ENCODE data around the gene MAPK4.

DNA sequence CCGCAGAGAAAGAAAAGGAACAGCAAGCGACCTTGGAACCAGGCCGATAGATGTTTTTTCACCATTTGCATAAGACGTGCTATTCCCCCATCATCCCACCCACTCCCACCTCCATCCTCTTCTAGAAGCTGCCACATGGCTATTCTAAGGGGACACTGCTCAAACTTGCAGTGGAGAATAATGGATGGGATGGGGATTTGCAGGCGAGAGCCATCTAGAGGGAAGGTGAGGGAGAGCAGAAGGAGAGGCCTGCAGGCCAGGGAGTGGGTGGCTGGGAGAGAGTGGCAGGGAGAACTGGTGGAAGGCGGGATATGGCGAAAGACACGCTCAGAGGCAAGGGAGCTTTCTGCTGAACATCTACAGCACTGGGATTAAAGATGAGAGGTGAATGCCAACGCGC is 84.9 kb downstream of the MAPK4 start:
- TF ChIP-seq ZNF510 (tag by site-specific recombination; IDR thresholded peaks at IDR 0.05; ENCODE audit: insufficient replicate concordance) = no peak
- TF ChIP-seq, protein P1, sequence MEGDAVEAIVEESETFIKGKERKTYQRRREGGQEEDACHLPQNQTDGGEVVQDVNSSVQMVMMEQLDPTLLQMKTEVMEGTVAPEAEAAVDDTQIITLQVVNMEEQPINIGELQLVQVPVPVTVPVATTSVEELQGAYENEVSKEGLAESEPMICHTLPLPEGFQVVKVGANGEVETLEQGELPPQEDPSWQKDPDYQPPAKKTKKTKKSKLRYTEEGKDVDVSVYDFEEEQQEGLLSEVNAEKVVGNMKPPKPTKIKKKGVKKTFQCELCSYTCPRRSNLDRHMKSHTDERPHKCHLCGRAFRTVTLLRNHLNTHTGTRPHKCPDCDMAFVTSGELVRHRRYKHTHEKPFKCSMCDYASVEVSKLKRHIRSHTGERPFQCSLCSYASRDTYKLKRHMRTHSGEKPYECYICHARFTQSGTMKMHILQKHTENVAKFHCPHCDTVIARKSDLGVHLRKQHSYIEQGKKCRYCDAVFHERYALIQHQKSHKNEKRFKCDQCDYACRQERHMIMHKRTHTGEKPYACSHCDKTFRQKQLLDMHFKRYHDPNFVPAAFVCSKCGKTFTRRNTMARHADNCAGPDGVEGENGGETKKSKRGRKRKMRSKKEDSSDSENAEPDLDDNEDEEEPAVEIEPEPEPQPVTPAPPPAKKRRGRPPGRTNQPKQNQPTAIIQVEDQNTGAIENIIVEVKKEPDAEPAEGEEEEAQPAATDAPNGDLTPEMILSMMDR (tag by site-specific recombination; IDR thresholded peaks at IDR 0.05) = peak; percentile 64
- TF ChIP-seq ZNF302 (tag by site-specific recombination; IDR thresholded peaks at IDR 0.05; ENCODE audit: low read depth) = no peak
- TF ChIP-seq, protein P2, sequence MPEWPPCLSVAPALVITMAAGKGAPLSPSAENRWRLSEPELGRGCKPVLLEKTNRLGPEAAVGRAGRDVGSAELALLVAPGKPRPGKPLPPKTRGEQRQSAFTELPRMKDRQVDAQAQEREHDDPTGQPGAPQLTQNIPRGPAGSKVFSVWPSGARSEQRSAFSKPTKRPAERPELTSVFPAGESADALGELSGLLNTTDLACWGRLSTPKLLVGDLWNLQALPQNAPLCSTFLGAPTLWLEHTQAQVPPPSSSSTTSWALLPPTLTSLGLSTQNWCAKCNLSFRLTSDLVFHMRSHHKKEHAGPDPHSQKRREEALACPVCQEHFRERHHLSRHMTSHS (tag by site-specific recombination; IDR thresholded peaks at IDR 0.05) = no peak
- TF ChIP-seq ZFP37 (tag by site-specific recombination; IDR thresholded peaks at IDR 0.05) = no peak
- TF ChIP-seq, protein P3, sequence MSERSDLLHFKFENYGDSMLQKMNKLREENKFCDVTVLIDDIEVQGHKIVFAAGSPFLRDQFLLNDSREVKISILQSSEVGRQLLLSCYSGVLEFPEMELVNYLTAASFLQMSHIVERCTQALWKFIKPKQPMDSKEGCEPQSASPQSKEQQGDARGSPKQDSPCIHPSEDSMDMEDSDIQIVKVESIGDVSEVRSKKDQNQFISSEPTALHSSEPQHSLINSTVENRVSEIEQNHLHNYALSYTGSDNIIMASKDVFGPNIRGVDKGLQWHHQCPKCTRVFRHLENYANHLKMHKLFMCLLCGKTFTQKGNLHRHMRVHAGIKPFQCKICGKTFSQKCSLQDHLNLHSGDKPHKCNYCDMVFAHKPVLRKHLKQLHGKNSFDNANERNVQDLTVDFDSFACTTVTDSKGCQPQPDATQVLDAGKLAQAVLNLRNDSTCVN (tag by site-specific recombination; optimal IDR thresholded peaks at IDR 0.05) = no peak
- TF ChIP-seq ZNF146 (tag by site-specific recombination; IDR thresholded peaks at IDR 0.05) = no peak
- TF ChIP-seq KLF7 (tag by site-specific recombination; IDR thresholded peaks at IDR 0.05; ENCODE audit: borderline replicate concordance) = no peak
- TF ChIP-seq ZNF335 (tag by site-specific recombination; conservative IDR thresholded peaks at IDR 0.05) = no peak
- TF ChIP-seq ZNF404 (tag by site-specific recombination; IDR thresholded peaks at IDR 0.05) = no peak

Measured in HEK293 (cell line).